Measurements from ENCODE around the gene COL15A1. TPM values are rescaled to one million over a fixed set of nuclear protein-coding genes. Genes with fewer than 3 reads are reported as not detected.
"Not testable (repeated sequence)": the region's sequence is repeated elsewhere in the genome, so short reads cannot be mapped to it uniquely, and the experiment has no call there.

COL15A1 gene
- total RNA-seq, 4 donors from 2014 or later: 4.0 to 7.8 (median 6.8) TPM

GRCh38 chr9:99004717-99005460 lies 61.2 kb downstream of the COL15A1 start:
- H3K4me3 ChIP-seq: no peak overlapping the region
- in situ Hi-C loops (cut with MboI; ENCODE audit: low sequenced_read_pairs in 4 of 4) (no loop called here), intact Hi-C loops (cut with DNase I; ENCODE audit: low total_unique reads) (no loop called here)
- no peak for TF ChIP-seq CTCF (IDR thresholded peaks at IDR 0.05 in 4 of 5, conservative IDR thresholded peaks at IDR 0.05 in 1 of 5)
- TF ChIP-seq POLR2A (IDR thresholded peaks at IDR 0.05): no peak
- H3K9me3 ChIP-seq: no peaks in the 10 kb centered on the region
- no peaks in the 10 kb centered on the region for H3K36me3 ChIP-seq
- DNase-seq: no peak
- no peaks in the 10 kb centered on the region for H3K27me3 ChIP-seq
- H3K4me1 ChIP-seq: no peaks in the 10 kb centered on the region
- no peak overlapping the region for H3K27ac ChIP-seq
- no peak for ATAC-seq

- Histone ChIP-seq H3K27me3 (no peaks in the 10 kb centered on the region), H3K27ac (no peak overlapping the region), H3K4me1 (no peaks in the 10 kb centered on the region), H3K4me3 (no peak overlapping the region), H3K36me3 (no peaks in the 10 kb centered on the region), H3K9me3 (no peaks in the 10 kb centered on the region)
- in situ Hi-C loops (cut with MboI; ENCODE audit: low sequenced_read_pairs in 4 of 4): no loop called here
- ATAC-seq (no peak), DNase-seq (no peak)
- TF ChIP-seq CTCF (IDR thresholded peaks at IDR 0.05 in 4 of 5, conservative IDR thresholded peaks at IDR 0.05 in 1 of 5) (no peak), POLR2A (IDR thresholded peaks at IDR 0.05) (no peak)
- intact Hi-C loops (cut with DNase I; ENCODE audit: low total_unique reads): no loop called here
These were observed 61.9 kb downstream of the COL15A1 start for GRCh38 chr9:99005651-99006050.

GRCh38 chr9:99006511-99006910 lies 62.8 kb downstream of the COL15A1 start:
- intact Hi-C loops (cut with DNase I; ENCODE audit: low total_unique reads) (no loop called here), in situ Hi-C loops (cut with MboI; ENCODE audit: low sequenced_read_pairs in 4 of 4) (no loop called here)
- no peak for DNase-seq
- no peak overlapping the region for H3K4me3 ChIP-seq
- H3K36me3 ChIP-seq: no peaks in the 10 kb centered on the region
- H3K4me1 ChIP-seq: no peaks in the 10 kb centered on the region
- TF ChIP-seq CTCF (IDR thresholded peaks at IDR 0.05 in 4 of 5, conservative IDR thresholded peaks at IDR 0.05 in 1 of 5): no peak
- TF ChIP-seq POLR2A (IDR thresholded peaks at IDR 0.05): no peak
- no peak for ATAC-seq
- no peaks in the 10 kb centered on the region for H3K27me3 ChIP-seq
- H3K9me3 ChIP-seq: no peaks in the 10 kb centered on the region
- H3K27ac ChIP-seq: no peak overlapping the region

- ATAC-seq (no peak), DNase-seq (no peak)
- Histone ChIP-seq H3K4me1 (no peaks in the 10 kb centered on the region), H3K27me3 (no peaks in the 10 kb centered on the region), H3K9me3 (no peaks in the 10 kb centered on the region), H3K4me3 (no peak overlapping the region), H3K36me3 (no peaks in the 10 kb centered on the region), H3K27ac (no peak overlapping the region)
- TF ChIP-seq POLR2A (IDR thresholded peaks at IDR 0.05) (no peak), CTCF (IDR thresholded peaks at IDR 0.05 in 4 of 5, conservative IDR thresholded peaks at IDR 0.05 in 1 of 5) (no peak)
- in situ Hi-C loops (cut with MboI; ENCODE audit: low sequenced_read_pairs in 4 of 4): no loop called here
- intact Hi-C loops (cut with DNase I; ENCODE audit: low total_unique reads): no loop called here
These were observed 63.3 kb downstream of the COL15A1 start for GRCh38 chr9:99006979-99007378.

- DNase-seq (no peak), ATAC-seq (no peak)
- no peak for TF ChIP-seq POLR2A (IDR thresholded peaks at IDR 0.05)
- no peak for TF ChIP-seq CTCF (IDR thresholded peaks at IDR 0.05 in 4 of 5, conservative IDR thresholded peaks at IDR 0.05 in 1 of 5)
- no peak overlapping the region for H3K27ac ChIP-seq
- no peaks in the 10 kb centered on the region for H3K27me3 ChIP-seq
- intact Hi-C loops (cut with DNase I; ENCODE audit: low total_unique reads): no loop called here
- no peak overlapping the region for H3K4me3 ChIP-seq
- H3K4me1 ChIP-seq: no peaks in the 10 kb centered on the region
- no peaks in the 10 kb centered on the region for H3K9me3 ChIP-seq
- in situ Hi-C loops (cut with MboI; ENCODE audit: low sequenced_read_pairs in 4 of 4): no loop called here
- no peaks in the 10 kb centered on the region for H3K36me3 ChIP-seq
These were observed 64.5 kb downstream of the COL15A1 start for GRCh38 chr9:99008203-99008602.

GRCh38 chr9:99010393-99010792 lies 66.7 kb downstream of the COL15A1 start:
- ATAC-seq; intact Hi-C loops (cut with DNase I; ENCODE audit: low total_unique reads); H3K27ac ChIP-seq; H3K4me1 ChIP-seq; in situ Hi-C loops (cut with MboI; ENCODE audit: low sequenced_read_pairs in 4 of 4); H3K9me3 ChIP-seq; DNase-seq; H3K4me3 ChIP-seq; H3K36me3 ChIP-seq; H3K27me3 ChIP-seq: not testable (repeated sequence)

Measured in gastrocnemius medialis (tissue), 4 donors.